ENCODE data around the gene SH3YL1. TPM values are rescaled to one million over a fixed set of nuclear protein-coding genes. Genes with fewer than 3 reads are reported as not detected.
A peak's percentile ranks its signal among the peaks of the same experiment; 100 is the strongest.

Gene SH3YL1
- total RNA-seq, 1 experiment from 2014 or later: 26.5 TPM

- no peak overlapping the region for H2BK20ac ChIP-seq (ENCODE audit: low read depth, low read length, poor library complexity, severe bottlenecking)
- Mint-ChIP-seq H3K4me3 (no peak overlapping the region; a peak in 1 of 5 replicates), H3K9me3 (no peaks in the 10 kb centered on the region), H3K27me3 (ENCODE audit: low read depth) (no peaks in the 10 kb centered on the region), H3K4me1 (peaks cover 4% of the 10 kb centered on the region in 2 experiments), H3K27ac (no peak overlapping the region), H3K36me3 (ENCODE audit: insufficient read depth in 1 of 3, low read depth in 3 of 3) (peaks cover 36 to 67% (median 62%) of the 10 kb centered on the region in 3 experiments)
- H4K5ac ChIP-seq (ENCODE audit: insufficient read length, low read depth, low read length): no peak overlapping the region
- H2AFZ ChIP-seq (ENCODE audit: low read length): no peak overlapping the region
- peak overlapping the region; percentile 13 for H3K9ac ChIP-seq (ENCODE audit: extremely low read depth, insufficient read length, low read length)
- no peak overlapping the region for H4K91ac ChIP-seq (ENCODE audit: insufficient read length, low read depth, low read length)
- no peak overlapping the region for H2BK5ac ChIP-seq (ENCODE audit: insufficient read length, low read length)
- H3K23ac ChIP-seq (ENCODE audit: insufficient read length, low read depth, low read length): no peak overlapping the region
- no peak overlapping the region for H2BK15ac ChIP-seq (ENCODE audit: low read depth, low read length)
- no peak overlapping the region for H3T11ph ChIP-seq (ENCODE audit: low read length)
- no peaks in the 10 kb centered on the region for H3K23me2 ChIP-seq (ENCODE audit: insufficient read length, low read depth, low read length, poor library complexity, severe bottlenecking)
- no peaks in the 10 kb centered on the region for H3K27me3 ChIP-seq (ENCODE audit: insufficient read depth, low read length)
- TF ChIP-seq CTCF (conservative IDR thresholded peaks at IDR 0.05): no peak
- no peak overlapping the region for H2BK120ac ChIP-seq (ENCODE audit: low read depth, low read length, poor library complexity, severe bottlenecking)
- no peak overlapping the region for H3K4me2 ChIP-seq (ENCODE audit: insufficient read depth, insufficient read length, low read length)
- H3K18ac ChIP-seq (ENCODE audit: insufficient read length, low read depth, low read length): no peak overlapping the region
- H3K79me1 ChIP-seq (ENCODE audit: insufficient read depth, low read depth, low read length, poor library complexity, severe bottlenecking): peaks cover 10% of the 10 kb centered on the region
- no peak overlapping the region for H3K14ac ChIP-seq (ENCODE audit: insufficient read depth, low read length)
- H3K4me1 ChIP-seq (ENCODE audit: insufficient read depth, low read length): no peaks in the 10 kb centered on the region
- no peak overlapping the region for H3K4ac ChIP-seq (ENCODE audit: low read depth, low read length)
- peaks cover 5% of the 10 kb centered on the region; the same call in 1 of the 2 replicates for H3K79me2 ChIP-seq (ENCODE audit: insufficient read depth, low read length)
- no peak overlapping the region for H2BK12ac ChIP-seq (ENCODE audit: insufficient read length, low read depth, low read length)
- no peak overlapping the region for H4K8ac ChIP-seq (replicated peaks; ENCODE audit: insufficient read length, low read depth, low read length)
- no CpG with 5 or more reads among the region's 2 CpGs for WGBS (ENCODE audit: extremely low coverage, insufficient read length, low lambda C conversion rate)
- no peak overlapping the region for H2AK5ac ChIP-seq (ENCODE audit: insufficient read length, low read length)
- no peak for DNase-seq
- H4K20me1 ChIP-seq (ENCODE audit: control insufficient read depth, insufficient read depth, insufficient read length): no peaks in the 10 kb centered on the region
- no peaks in the 10 kb centered on the region for H3K9me3 ChIP-seq (ENCODE audit: control insufficient read depth, low read depth, low read length)
- H3K56ac ChIP-seq (ENCODE audit: insufficient read length, low read depth, low read length): no peak overlapping the region
- no peak overlapping the region for H3K27ac ChIP-seq (ENCODE audit: insufficient read length, low read depth, low read length)
Measured at GRCh38 chr2:278312-278926, 14.6 kb upstream of the SH3YL1 start.

Measured in H9 (cell line).